K562 (cell line): Measurements from ENCODE around the gene BDH1. TPM values are rescaled to one million over a fixed set of nuclear protein-coding genes. Genes with fewer than 3 reads are reported as not detected.
A peak's percentile ranks its signal among the peaks of the same experiment; 100 is the strongest.

Experiments used
- ATAC-seq: fragments of 200-7000 bp; cut with Tn5 transposase; 3 replicates; pipeline ENCODE4 v1.9.1; 2020; ENCODE audit warnings: moderate library complexity
- BruUV-seq: library from RNA; stranded (reverse); fragments of 400-500 nt; replicated peaks from 2 replicates; lab custom pipeline; 2021; lab: Mats Ljungman, UMichigan
- CTCF ChIA-PET: fragments of 300-600 bp; formaldehyde crosslinking; extraction: SDS; loops from one replicate; lab custom pipeline; 2021; ENCODE audit warnings: low intra/inter-chr PET ratio; lab: Yijun Ruan, JAX
- POLR2A ChIA-PET: fragments of 300-600, 350-650 bp; sonication (Branson Sonifier 250); formaldehyde crosslinking; extraction: SDS; loops from one replicate; lab custom pipeline; 2021; ENCODE audit warnings: antibody characterized with exemption, inconsistent platforms; lab: Yijun Ruan, JAX
- DNase-seq, 4 experiments: peaks; one replicate each; pipeline versions ENCODE4 v3.0.0 to v3.0.0-alpha.2; 2011 to 2018; ENCODE audit warnings: low spot score in 3 of 4, mixed read lengths in 3 of 4; ENCODE audit errors: extremely low read depth in 1 of 4
- FAIRE-seq: peaks from 2 replicates; lab custom pipeline; 2011; peaks lifted over from hg19 to GRCh38; lab: Jason Lieb, UNC
- H2AFZ ChIP-seq: 2 replicates; pipeline ENCODE4 v1.6.0; 2011; ENCODE audit warnings: low read depth, low read length, control low read depth, inconsistent platforms
- H3K27ac ChIP-seq: fragments of 200-600 bp; 3 replicates; pipeline ENCODE4 v1.8.0; 2011; ENCODE audit warnings: low read depth, mild to moderate bottlenecking, control low read depth, inconsistent platforms, low read length, moderate library complexity, mixed read lengths; ENCODE audit errors: extremely low read depth
- H3K27me3 ChIP-seq, 2 experiments: fragments of 300-600 bp in 1 of 2; 2 replicates in 1 of 2; 3 replicates in 1 of 2; pipeline versions ENCODE4 v1.6.0 to v1.8.0; 2011; ENCODE audit warnings: inconsistent platforms in 2 of 2, low read length in 2 of 2, mild to moderate bottlenecking in 1 of 2, mixed read lengths in 1 of 2, moderate library complexity in 1 of 2; ENCODE audit not compliant: control insufficient read depth in 2 of 2, insufficient read depth in 2 of 2
- H3K36me3 ChIP-seq: fragments of 300-600 bp; 3 replicates; pipeline ENCODE4 v1.8.0; 2011; ENCODE audit warnings: mild to moderate bottlenecking, low read length, inconsistent platforms; ENCODE audit not compliant: control insufficient read depth, insufficient read depth
- H3K4me1 ChIP-seq, 2 experiments: fragments of 200-600 bp in 1 of 2; replicated peaks in 1 of 2; 2 replicates in 1 of 2; 3 replicates in 1 of 2; pipeline versions ENCODE4 v1.5.1 to v1.8.0; 2011; ENCODE audit warnings: inconsistent platforms in 2 of 2, low read length in 2 of 2, mild to moderate bottlenecking in 1 of 2, mixed read lengths in 1 of 2, moderate library complexity in 1 of 2; ENCODE audit not compliant: control insufficient read depth in 2 of 2, insufficient read depth in 2 of 2
- H3K4me2 ChIP-seq: 2 replicates; pipeline ENCODE4 v1.6.1; 2011; ENCODE audit warnings: low read length, control low read depth, inconsistent platforms, mixed read lengths; ENCODE audit not compliant: insufficient read depth
- H3K4me3 ChIP-seq: fragments of 200-600 bp; sonication (generic), shearing (Covaris generic); 2 replicates; pipeline ENCODE4 v1.5.1; 2016; ENCODE audit warnings: control low read depth, inconsistent platforms
- H3K79me2 ChIP-seq: fragments of 200-600 bp; 3 replicates; pipeline ENCODE4 v1.8.0; 2011; ENCODE audit warnings: low read length, inconsistent platforms; ENCODE audit not compliant: control insufficient read depth, insufficient read depth
- H3K9ac ChIP-seq, 2 experiments: 2 replicates each; pipeline versions ENCODE4 v1.6.0 to v1.6.1; 2011; ENCODE audit warnings: low read depth in 2 of 2, low read length in 2 of 2, control low read depth in 1 of 2, inconsistent platforms in 1 of 2, mild to moderate bottlenecking in 1 of 2, mixed read lengths in 1 of 2; ENCODE audit not compliant: insufficient read depth in 1 of 2
- H3K9me1 ChIP-seq: one replicate; pipeline ENCODE4 v1.6.0; 2011; ENCODE audit warnings: inconsistent platforms, mild to moderate bottlenecking, low read length, moderate library complexity; ENCODE audit not compliant: control insufficient read depth, insufficient read depth
- H3K9me3 ChIP-seq: replicated peaks from 2 replicates; pipeline ENCODE4 v1.5.1; 2011; ENCODE audit warnings: low read depth, low read length, inconsistent platforms; ENCODE audit not compliant: control insufficient read depth, insufficient read depth
- H4K20me1 ChIP-seq: replicated peaks from 2 replicates; pipeline ENCODE4 v1.6.1; 2011; ENCODE audit warnings: low read length, inconsistent platforms, mixed read lengths; ENCODE audit not compliant: control insufficient read depth, insufficient read depth
- ADNP ChIP-seq: fragments of 200-800 bp; sonication (Bioruptor generic); IDR thresholded peaks from 2 replicates; pipeline ENCODE4 v1.6.1; 2016; ENCODE audit warnings: missing genetic modification characterization, missing compliant biosample characterization
- ARID3A ChIP-seq: IDR thresholded peaks from 2 replicates; pipeline ENCODE4 v1.6.1; 2012; ENCODE audit warnings: low read depth, low read length, improper control_type of control experiment, borderline replicate concordance
- ATF1 ChIP-seq, 2 experiments: fragments of 450-650 bp in 1 of 2; IDR thresholded peaks; 2 replicates each; pipeline ENCODE4 v1.6.1; 2016; ENCODE audit warnings: missing compliant biosample characterization in 1 of 2, missing genetic modification characterization in 1 of 2
- BCOR ChIP-seq: fragments of 450-650 bp; IDR thresholded peaks from 2 replicates; pipeline ENCODE4 v1.6.1; 2016
- DIDO1 ChIP-seq: fragments of 450-650 bp; IDR thresholded peaks from 2 replicates; pipeline ENCODE4 v1.6.1; 2016; ENCODE audit warnings: low read depth, missing biosample characterization, missing genetic modification characterization
- FOXA3 ChIP-seq, 2 experiments: fragments of 450-650 bp in 1 of 2; sonication (generic) in 1 of 2; formaldehyde crosslinking; IDR thresholded peaks in 1 of 2; conservative IDR thresholded peaks in 1 of 2; 2 replicates each; pipeline versions ENCODE4 v1.4.0 to v1.8.0; 2020 to 2022; ENCODE audit warnings: mild to moderate bottlenecking in 2 of 2, missing genetic modification reagents in 1 of 2
- GABPA ChIP-seq: fragments of 200-800 bp; sonication (Bioruptor generic); conservative IDR thresholded peaks from 2 replicates; pipeline ENCODE4 v1.6.1; 2016; ENCODE audit warnings: low read depth, missing genetic modification characterization, missing compliant biosample characterization
- KDM1A ChIP-seq, 2 experiments: fragments of 450-650 bp; IDR thresholded peaks; 2 replicates each; pipeline ENCODE4 v1.6.1; 2016; ENCODE audit warnings: mild to moderate bottlenecking in 2 of 2
- PHTF2 ChIP-seq: fragments of 250-450 bp; sonication (Bioruptor Pico); IDR thresholded peaks from 2 replicates; pipeline ENCODE4 v1.5.0; 2021; ENCODE audit warnings: mild to moderate bottlenecking
- SMARCA5 ChIP-seq: fragments of 450-650 bp; IDR thresholded peaks from 2 replicates; pipeline ENCODE4 v1.6.1; 2016
- TAF9B ChIP-seq: fragments of 450-650 bp; IDR thresholded peaks from 2 replicates; pipeline ENCODE4 v1.6.1; 2018; ENCODE audit warnings: mild to moderate bottlenecking; ENCODE audit not compliant: partially characterized antibody
- WHSC1 ChIP-seq: IDR thresholded peaks from one replicate; pipeline ENCODE4 v1.6.1; 2012; ENCODE audit warnings: low read length, control low read depth, inconsistent platforms
- ZBTB8A ChIP-seq: fragments of 450-650 bp; IDR thresholded peaks from 2 replicates; pipeline ENCODE4 v1.6.1; 2018; ENCODE audit warnings: mild to moderate bottlenecking, moderate library complexity; ENCODE audit not compliant: partially characterized antibody
- WGBS: fragments of 100-300 bp; shearing (Covaris generic); methylation state at CpG from one replicate; pipeline ENCODE4 v1.1.6; 2016; ENCODE audit warnings: low coverage, mixed read lengths; ENCODE audit not compliant: insufficient coverage; ENCODE audit errors: missing lambda C conversion rate; 5-methylcytosine and 5-hydroxymethylcytosine counted together
- in situ Hi-C: fragments of 300-500 bp; cut with MboI; formaldehyde crosslinking; loops from 4 replicates; pipeline ENCODE4 v1.15.0; 2018; ENCODE audit warnings: inconsistent platforms, mixed read lengths
- intact Hi-C: fragments of 100-400 bp; cut with micrococcal nuclease; formaldehyde crosslinking; loops from 2 replicates; pipeline ENCODE4 v1.14.2; 2022
- polyA plus RNA-seq, 8 experiments: library from polyadenylated mRNA; depleted of rRNA in 4 of 8; stranded (reverse) in 5 of 8; unstranded in 3 of 8; fragments of >200 nt; fragmentation: Nextera tagmentation in 2 of 8; fragmentation: Illumina TruSeq in 1 of 8; extraction: Ambion mirVana in 2 of 8; extraction: Trizol in 1 of 8; gene quantifications; 2 replicates each; pipeline versions ENCODE4 v1.2.1 to v1.2.3, GENCODE V29; 2011 to 2014; ENCODE audit warnings: inconsistent platforms in 1 of 8, missing spikeins in 1 of 8
- total RNA-seq, 7 experiments: library from RNA; depleted of rRNA in 6 of 7; stranded (reverse); fragments of >200 nt in 6 of 7; fragmentation: Illumina TruSeq in 2 of 7; extraction: Trizol in 2 of 7; gene quantifications; 2 replicates each; pipeline versions ENCODE4 v1.2.1 to v1.2.3, GENCODE V29; 2011 to 2021; ENCODE audit warnings: low replicate concordance in 1 of 7
- TF ChIP-seq, protein P1 (sequence below): sonication (generic); formaldehyde crosslinking; IDR thresholded peaks from 2 replicates; pipeline ENCODE4 v1.8.0; 2022; ENCODE audit warnings: mild to moderate bottlenecking, missing genetic modification reagents
- TF ChIP-seq, protein P2 (sequence below): fragments of 250-450 bp; sonication (Bioruptor Pico); IDR thresholded peaks from 2 replicates; pipeline ENCODE4 v1.5.1; 2021; ENCODE audit warnings: mild to moderate bottlenecking

BDH1 gene
- total and polyA plus RNA-seq, 9 of the 15 experiments (the other 6 are each of a cell fraction or from before 2014, with no cell fraction given): 0.07 to 0.89 (median 0.12) TPM; not detected in 3

- H3K9me3 ChIP-seq: no peaks in the 10 kb centered on the region
- WGBS: 39% methylated on average over 27 of the region's 27 CpGs
- ChIA-PET POLR2A (interaction anchor here (0.6 kb wide), 2 partner anchors 9 to 126 kb away, joined by 3 read pairs; no protein-coding TSS in a partner anchor), CTCF (interaction anchor here (0.6 to 2.1 kb wide), 5 partner anchors 251 to 506 kb away, joined by 3 to 12 read pairs (median 9); no protein-coding TSS in a partner anchor)
- H3K27ac ChIP-seq: no peak overlapping the region
- no peak for DNase-seq
- H3K27me3 ChIP-seq: peaks cover 14 to 29% of the 10 kb centered on the region in 2 experiments; a peak in 4 of 5 replicates
- peak overlapping the region in 1 of 2 experiments; percentile 13; a peak in 1 of 4 replicates for H3K9ac ChIP-seq
- H3K9me1 ChIP-seq: no peaks in the 10 kb centered on the region
- H3K4me1 ChIP-seq: peaks cover 0 to 37% of the 10 kb centered on the region in 2 experiments; a peak in 3 of 5 replicates
- TF ChIP-seq ZBTB8A (no peak), SMARCA5 (0 out of 2 replicates have a peak, but pooled peaks have one; percentile 65), WHSC1 (no peak), ATF1 (CRISPR knock-in tag; IDR thresholded peaks at IDR 0.05) (no peak), ATF1 (tag; IDR thresholded peaks at IDR 0.05) (no peak), DIDO1 (no peak), ARID3A (no peak), KDM1A (IDR thresholded peaks at IDR 0.05) (peak; percentile 15 to 23; a peak in 1 of 4 replicates), BCOR (peak; percentile 83), PHTF2 (CRISPR knock-in tag) (no peak), ADNP (tag) (peak; percentile 40; the same call in 1 of the 2 replicates), FOXA3 (CRISPR knock-in tag; conservative IDR thresholded peaks at IDR 0.05 in 1 of 2, IDR thresholded peaks at IDR 0.05 in 1 of 2) (no peak), TAF9B (no peak), GABPA (tag) (no peak)
- TF ChIP-seq, protein P1, sequence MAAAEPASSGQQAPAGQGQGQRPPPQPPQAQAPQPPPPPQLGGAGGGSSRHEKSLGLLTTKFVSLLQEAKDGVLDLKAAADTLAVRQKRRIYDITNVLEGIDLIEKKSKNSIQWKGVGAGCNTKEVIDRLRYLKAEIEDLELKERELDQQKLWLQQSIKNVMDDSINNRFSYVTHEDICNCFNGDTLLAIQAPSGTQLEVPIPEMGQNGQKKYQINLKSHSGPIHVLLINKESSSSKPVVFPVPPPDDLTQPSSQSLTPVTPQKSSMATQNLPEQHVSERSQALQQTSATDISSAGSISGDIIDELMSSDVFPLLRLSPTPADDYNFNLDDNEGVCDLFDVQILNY: no peak
- TF ChIP-seq, protein P2, sequence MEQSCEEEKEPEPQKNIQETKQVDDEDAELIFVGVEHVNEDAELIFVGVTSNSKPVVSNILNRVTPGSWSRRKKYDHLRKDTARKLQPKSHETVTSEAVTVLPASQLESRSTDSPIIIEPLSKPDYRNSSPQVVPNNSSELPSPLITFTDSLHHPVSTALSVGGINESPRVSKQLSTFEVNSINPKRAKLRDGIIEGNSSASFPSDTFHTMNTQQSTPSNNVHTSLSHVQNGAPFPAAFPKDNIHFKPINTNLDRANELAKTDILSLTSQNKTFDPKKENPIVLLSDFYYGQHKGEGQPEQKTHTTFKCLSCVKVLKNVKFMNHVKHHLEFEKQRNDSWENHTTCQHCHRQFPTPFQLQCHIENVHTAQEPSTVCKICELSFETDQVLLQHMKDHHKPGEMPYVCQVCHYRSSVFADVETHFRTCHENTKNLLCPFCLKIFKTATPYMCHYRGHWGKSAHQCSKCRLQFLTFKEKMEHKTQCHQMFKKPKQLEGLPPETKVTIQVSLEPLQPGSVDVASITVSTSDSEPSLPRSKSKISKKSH: no peak
- TF ChIP-seq, all 486 proteins: peak for 4
- intact Hi-C loops (loop anchor here (10.0 kb wide), 1 partner anchor 284 kb away; no protein-coding TSS in a partner anchor), in situ Hi-C loops (loop anchor here (25.0 kb wide), 2 partner anchors 247 to 522 kb away; no protein-coding TSS in a partner anchor)
- BruUV-seq: no TSS peak
- peak overlapping the region; percentile 71; the same call in 1 of the 2 replicates for H3K4me2 ChIP-seq
- H4K20me1 ChIP-seq: no peaks in the 10 kb centered on the region
- peak overlapping the region; percentile 92; the same call in 1 of the 2 replicates for H2AFZ ChIP-seq
- FAIRE-seq: no peak
- ATAC-seq: no peak
- no peak overlapping the region for H3K4me3 ChIP-seq
- no peaks in the 10 kb centered on the region for H3K79me2 ChIP-seq
- H3K36me3 ChIP-seq: no peaks in the 10 kb centered on the region
Observed at GRCh38 chr3:197508924-197509775, 46.6 kb downstream of the BDH1 start.
